Superior temporal gyrus (tissue), 1 donor: Measurements from ENCODE around the gene CLEC20A.

ENCODE experiments used
- DNase-seq: peaks from one replicate; pipeline ENCODE4 v3.0.0-alpha.2; 2016; ENCODE audit errors: extremely low spot score

The CLEC20A gene

GRCh38 chr1:178472531-178472930 lies 24.2 kb downstream of the CLEC20A start:
- no peak for DNase-seq

- no peak for DNase-seq
Observed at GRCh38 chr1:178470411-178470960, 26.3 kb downstream of the CLEC20A start.

DNA sequence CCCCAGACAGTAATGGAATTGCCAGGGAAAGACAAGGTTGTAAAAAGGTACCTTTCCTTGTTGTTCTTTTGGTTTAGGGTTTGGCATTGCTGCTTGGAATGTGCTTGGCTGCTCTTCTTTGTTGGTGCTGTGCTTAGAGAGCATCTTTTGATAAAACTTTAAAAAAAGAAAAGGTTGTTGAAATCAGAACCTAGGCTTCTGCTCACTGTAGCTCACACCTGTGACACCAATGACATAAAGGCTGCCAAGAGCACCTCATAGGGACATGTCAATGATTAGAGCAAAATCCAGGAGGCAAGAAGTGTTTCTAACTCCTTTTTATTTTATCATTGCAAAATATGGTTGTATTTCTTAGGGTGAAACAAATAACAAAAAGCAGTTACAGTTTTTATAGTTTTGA lies 28.9 kb downstream of the CLEC20A start:
- DNase-seq, result no peak

- no peak for DNase-seq
Observed at GRCh38 chr1:178465011-178465410, 31.8 kb downstream of the CLEC20A start.

- DNase-seq, result no peak
Observed at GRCh38 chr1:178464566-178464965, 32.2 kb downstream of the CLEC20A start.

- no peak for DNase-seq
Observed at GRCh38 chr1:178464141-178464540, 32.6 kb downstream of the CLEC20A start.

- no peak for DNase-seq
Observed at GRCh38 chr1:178461701-178462100, 35.1 kb downstream of the CLEC20A start.

DNA sequence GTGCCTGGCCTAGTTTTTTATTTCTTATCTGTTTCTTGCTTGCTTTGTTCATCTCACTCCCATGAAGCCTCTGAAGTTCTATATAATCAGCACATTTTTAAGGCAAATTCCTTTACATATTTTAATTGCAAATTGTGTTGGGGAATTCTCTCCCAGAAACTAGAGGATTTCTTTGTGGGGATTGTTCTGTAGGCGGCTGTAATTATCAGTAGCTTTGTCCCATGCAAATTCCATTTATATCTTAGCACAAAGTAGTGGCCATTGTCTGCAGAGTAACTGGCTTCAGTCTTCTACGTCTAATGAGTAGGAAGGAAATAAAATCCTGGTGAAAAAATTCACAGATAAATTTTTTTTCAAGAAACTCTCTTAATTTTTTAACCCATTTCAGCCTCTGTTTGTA lies 35.7 kb downstream of the CLEC20A start:
- DNase-seq, result no peak

DNA sequence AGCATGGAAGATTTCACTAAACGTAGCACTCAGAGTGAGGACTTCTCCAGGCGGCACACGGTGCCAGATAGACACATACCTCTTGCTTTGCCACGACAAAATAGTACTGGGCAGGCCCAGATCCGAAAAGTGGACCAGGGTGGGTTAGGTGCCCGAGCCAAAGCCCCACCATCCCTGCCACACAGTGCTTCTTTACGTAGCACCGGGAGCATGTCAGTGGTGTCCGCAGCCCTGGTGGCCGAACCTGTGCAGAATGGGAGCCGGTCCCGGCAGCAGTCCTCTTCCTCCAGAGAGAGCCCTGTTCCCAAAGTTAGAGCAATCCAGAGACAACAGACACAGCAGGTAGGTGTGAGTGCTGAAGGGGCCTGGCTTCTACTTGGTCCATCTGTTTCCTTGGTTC lies 38.6 kb downstream of the CLEC20A start:
- no peak for DNase-seq

- no peak for DNase-seq
Observed at GRCh38 chr1:178457651-178458050, 39.1 kb downstream of the CLEC20A start.

- DNase-seq, result no peak
Observed at GRCh38 chr1:178456472-178456871, 40.3 kb downstream of the CLEC20A start.

- peak; percentile 48 for DNase-seq
Observed at GRCh38 chr1:178452013-178452412, 44.8 kb downstream of the CLEC20A start.

GRCh38 chr1:178451529-178451928 lies 45.2 kb downstream of the CLEC20A start:
- DNase-seq, result no peak

DNA sequence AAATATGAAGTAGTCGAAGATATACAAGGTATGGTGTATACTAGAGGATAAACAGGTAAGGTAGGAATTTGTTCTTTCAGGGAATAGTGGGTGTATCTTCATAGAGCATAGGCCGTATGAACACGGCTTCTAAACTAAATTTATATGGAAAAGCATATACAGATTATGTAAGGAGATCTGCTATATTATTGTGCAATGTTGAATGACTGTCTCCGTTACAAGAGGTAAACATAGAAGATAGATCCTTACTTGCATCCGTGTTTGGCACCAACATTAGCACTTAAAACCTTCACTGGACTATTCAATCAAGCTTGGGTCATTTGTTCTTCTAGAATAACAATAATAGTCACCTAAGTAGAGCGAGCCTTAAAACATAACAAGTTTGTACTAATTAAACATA lies 45.9 kb downstream of the CLEC20A start:
- DNase-seq, result no peak

DNA sequence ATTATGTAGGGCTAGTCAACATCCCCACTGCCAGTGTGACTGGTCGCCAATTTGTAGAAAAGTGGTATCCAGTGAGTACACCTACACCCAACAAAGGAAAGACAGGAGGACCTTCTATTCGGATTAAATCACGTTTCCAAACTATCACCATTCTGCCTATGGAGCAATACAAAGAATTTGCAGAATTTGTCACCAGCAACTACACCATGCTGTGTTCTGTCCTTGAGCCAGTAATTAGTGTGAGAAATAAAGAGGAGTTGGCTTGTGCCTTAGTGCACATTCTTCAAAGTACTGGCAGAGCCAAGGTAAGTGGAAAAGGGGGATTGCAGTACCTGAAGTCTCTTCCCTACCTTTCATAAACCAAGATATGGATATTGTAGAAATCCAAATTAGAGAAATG lies 53.8 kb downstream of the CLEC20A start:
- no peak for DNase-seq

DNA sequence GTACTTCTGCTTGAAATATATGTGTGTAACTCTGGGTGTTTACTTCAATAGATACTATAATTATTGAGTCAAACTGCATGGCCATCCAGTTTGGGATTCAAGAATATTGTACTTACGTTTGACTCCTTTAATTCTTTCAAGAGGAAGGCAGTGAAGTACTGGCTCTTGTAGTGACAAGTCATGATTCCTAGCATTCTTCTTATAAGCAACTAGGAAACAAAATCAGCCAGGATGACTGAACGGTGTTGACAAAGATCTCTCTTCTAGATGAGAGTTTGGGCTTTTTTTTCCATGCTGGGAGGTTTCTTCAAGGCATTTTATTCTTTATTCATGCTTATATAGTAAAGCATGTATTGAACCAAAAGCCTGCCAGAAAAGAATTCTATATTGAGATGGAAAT lies 58.3 kb downstream of the CLEC20A start:
- DNase-seq, result no peak

GRCh38 chr1:178436899-178437298 lies 59.9 kb downstream of the CLEC20A start:
- no peak for DNase-seq

DNA sequence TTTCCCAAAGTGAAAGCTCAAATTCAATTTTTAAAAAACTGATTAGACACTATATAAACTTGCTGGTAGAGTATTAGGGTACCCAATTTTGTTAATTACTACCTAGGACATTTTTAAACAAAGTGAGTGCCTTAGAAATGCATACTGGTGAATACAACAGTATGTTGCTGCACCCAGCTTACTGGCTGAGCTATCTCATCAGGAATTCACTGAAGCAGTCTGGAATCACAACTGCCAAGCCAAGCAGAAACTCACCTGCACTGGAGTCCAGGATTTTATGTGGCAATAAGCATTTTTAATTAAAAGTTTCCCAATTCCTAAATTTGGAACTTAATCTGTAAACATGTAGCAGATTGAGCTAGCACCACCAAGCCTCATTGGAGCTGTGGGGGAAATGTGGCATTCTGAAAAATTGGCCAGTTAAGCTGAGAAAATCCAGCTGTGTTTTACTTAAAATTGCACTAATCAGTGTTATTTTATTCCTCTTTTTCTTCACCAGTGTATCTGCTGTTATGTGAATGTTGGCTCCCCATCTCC lies 61.8 kb downstream of the CLEC20A start:
- DNase-seq, result no peak

DNA sequence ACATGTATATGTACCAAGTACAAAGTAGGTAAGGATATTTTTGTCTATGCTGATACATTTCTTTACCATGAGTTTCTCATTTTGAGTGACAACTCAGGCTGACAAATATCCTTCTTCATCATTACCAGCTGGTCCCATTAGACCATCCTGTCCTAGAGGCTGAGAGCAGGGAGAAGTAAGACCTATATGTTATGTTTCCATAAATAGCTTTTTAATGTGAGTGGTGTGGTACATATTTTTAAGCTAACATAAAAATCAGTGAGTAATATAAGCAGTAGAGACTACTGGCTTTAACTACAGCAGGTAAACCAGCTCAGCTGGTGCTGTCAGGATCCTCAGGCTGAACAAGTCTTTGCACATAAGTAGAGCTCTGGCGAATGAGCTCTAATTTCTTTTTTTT lies 62.4 kb downstream of the CLEC20A start:
- no peak for DNase-seq
